Kidney glomerular epithelial cell (primary cell): ENCODE data around the gene LACTB.
A peak's percentile ranks its signal among the peaks of the same experiment; 100 is the strongest.

ENCODE experiments used
- DNase-seq: peaks from one replicate; lab custom pipeline; 2025; lab: John Stamatoyannopoulos, UW

Gene LACTB, protein sequence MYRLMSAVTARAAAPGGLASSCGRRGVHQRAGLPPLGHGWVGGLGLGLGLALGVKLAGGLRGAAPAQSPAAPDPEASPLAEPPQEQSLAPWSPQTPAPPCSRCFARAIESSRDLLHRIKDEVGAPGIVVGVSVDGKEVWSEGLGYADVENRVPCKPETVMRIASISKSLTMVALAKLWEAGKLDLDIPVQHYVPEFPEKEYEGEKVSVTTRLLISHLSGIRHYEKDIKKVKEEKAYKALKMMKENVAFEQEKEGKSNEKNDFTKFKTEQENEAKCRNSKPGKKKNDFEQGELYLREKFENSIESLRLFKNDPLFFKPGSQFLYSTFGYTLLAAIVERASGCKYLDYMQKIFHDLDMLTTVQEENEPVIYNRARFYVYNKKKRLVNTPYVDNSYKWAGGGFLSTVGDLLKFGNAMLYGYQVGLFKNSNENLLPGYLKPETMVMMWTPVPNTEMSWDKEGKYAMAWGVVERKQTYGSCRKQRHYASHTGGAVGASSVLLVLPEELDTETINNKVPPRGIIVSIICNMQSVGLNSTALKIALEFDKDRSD

DNA sequence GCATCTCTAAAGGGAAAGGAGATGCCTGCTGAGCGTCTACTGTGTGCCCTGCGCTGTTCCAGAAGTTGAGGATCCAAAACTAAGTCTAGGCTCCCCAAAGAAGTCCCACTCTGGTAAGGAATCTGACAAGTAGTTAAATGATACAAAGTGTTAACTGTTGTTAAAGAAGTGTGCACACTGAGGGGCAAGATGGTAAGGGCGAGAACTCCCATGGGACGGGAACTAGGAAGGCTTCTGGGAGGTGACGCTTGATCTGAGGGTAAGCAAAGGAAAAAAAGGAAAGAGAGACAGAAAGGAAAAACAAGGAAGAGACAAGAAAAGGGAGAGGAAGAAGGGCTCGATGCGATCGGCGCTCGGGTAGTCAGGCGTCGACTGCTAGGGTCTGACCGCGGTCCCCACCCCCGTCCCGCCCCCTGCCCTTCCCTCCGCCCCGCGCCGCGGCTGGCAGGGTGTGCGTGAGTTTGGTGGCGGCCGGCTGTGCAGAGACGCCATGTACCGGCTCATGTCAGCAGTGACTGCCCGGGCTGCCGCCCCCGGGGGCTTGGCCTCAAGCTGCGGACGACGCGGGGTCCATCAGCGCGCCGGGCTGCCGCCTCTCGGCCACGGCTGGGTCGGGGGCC lies at the start of gene LACTB:
Gene LACTB, plus strand, starts transcription at position 480 of the 620 bp plus-strand sequence. Its CDS starts 11 bp downstream, at position 491.
- DNase-seq: peak; percentile 86

DNA sequence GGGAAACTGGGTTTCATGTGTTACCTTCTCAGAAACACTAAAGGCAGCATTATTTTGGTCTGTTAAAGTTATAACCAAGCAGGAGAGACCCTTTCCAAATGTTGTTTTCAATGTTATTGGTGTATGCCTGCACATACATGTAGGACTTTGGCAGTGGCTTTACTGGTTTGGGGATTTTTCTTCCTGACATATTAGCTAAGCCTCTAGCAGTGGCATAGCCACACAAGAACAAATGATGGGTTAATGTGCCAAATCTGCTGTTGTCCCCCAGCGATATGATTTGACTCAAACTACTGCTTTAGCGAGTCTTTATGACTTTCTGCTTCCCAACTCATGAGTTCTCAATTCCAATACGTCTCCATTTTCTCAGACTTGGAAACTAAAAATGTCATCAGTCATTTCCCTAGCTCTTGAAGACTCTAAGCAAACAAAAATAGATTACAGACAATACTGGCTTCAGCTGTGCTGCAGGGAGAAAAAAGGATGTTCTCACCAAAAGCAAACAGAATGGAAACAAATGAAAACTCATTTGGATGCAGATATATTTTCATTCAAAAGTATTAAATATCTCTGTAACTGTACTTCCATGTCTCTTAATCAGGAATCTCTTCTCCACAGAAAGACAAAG lies 49.5 kb upstream of the LACTB start:
- no peak for DNase-seq

DNA sequence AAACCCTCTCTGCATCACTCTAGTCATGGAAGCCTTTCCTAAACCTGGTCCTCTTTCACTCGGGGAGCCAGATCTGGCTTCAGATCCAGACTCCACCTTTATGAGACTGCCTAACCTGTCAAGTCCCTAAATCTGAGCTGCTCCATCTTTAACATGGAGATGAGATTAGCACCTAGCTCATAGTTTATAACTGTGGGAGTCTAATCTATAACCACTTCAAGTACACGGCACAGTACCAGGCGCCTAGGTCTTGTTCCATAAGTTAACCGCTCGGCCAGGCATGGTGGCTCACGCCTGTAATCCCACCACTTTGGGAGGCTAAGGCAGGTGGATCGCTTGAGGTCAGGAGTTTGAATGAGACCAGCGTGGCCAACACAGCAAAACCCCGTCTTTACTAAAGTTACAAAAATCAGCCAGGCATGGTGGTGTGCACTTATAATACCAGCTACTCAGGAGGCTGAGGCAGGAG lies 48.8 kb upstream of the LACTB start:
- DNase-seq: peak; percentile 51

DNA sequence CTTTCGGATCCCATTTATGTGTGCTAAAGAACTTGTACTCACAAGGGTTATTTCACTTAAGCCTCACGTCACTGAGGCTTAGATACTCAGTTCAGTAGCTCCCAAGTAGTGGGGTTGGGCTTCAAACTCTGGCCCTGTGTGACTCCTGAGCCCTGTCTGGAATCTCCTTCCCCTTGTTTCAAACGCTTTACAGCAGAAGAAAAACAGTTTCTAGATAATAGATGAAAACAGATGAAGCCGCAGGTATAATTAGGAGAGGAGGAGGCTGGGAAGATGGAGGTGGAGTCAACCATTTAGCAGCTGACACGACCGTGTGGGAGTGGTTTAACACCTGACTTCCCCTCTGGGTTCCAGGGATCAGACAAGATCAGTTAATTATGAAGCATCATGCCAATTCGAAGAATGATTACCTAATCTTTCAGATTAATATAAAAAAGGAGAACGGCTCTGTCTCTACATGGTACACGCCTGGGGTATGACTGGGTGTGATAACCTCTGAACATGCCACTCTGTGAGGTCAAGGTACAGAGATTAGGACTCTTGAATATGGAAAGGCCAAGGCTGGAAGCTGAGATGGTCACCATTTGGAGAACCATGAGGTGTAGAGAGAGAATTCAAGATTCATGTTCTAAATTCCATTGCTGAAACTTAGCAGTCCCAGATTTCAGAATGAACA lies 48.0 kb upstream of the LACTB start:
- peak; percentile 90 for DNase-seq

DNA sequence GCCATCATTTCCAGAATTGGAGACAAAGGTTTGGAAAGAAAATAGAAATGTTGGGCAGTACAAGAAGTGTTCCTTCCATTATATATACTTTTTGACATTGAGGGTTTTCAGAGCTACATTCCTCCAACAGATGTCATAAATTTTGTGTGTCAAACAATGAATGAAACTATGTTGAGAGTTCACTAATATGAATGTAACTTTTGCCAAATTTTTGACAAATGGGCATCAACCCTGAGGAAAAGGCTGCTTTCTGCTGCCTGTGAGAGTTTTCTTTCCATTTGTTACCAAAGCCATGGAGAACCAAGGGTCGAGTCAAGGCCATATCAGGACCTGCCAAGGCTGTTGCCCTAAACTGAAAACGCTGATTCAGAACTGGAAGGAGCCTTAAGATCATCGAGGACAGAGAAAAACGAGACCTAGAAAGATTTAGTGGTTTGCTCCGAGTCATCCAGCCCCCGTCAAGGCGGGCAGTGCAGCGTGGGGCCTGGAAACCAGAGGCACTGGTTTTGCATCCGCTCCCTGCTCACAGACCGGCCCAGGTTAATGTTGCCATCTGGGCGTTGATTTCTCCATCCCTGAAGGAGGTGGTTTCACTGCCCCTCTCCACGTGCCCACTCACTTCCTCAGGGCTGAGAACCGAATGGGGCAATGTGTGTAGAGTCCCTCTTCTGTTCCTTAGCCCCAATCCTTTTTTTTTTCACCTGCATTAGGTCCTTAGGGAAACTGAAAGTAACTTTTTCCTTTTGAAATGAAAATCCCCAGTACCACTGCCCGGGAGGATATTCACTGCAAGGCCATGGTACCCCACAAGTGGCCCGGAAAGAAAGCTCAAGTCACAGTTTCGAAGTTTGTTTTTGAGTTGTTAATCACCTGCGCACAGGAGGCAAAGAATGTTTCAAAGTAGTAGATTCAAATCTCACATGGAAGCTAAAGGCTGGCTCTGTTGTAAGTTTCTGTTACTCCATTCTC lies 46.4 kb upstream of the LACTB start:
- DNase-seq: peak; percentile 28

DNA sequence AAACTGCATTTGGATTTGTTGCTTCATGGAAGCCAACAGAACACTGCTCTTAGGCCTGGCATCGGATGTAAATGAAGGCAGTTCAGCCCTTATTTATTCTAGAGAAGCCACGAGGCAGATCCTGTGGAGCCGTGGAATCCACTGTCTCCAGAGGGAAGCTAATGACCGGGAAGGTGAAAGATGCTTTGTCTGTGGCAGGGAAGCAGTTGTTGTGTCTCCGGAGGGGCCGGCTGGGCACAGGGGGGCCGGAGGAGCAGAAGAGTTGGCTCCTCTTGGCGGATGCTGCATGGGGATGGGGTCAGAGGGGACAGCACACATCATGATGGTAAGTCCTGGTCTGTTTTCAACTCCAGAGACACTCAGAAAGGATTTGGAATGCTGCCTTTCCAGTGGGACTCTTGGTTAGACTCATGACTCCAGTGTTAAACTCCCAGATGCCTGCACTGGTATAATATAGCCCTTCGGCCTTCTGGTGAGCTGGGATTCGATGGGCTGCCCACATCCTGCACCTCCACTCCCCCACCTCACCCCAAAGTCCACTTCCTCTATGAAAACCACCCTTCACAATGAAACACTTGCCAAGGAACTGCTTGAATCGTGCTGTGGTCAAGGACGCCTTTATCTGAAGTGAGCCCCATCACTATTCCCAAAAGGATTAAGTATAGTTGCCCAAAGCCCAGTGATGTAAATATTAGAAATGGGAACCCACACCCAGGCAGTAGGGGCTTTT lies 45.5 kb upstream of the LACTB start:
- no peak for DNase-seq

DNA sequence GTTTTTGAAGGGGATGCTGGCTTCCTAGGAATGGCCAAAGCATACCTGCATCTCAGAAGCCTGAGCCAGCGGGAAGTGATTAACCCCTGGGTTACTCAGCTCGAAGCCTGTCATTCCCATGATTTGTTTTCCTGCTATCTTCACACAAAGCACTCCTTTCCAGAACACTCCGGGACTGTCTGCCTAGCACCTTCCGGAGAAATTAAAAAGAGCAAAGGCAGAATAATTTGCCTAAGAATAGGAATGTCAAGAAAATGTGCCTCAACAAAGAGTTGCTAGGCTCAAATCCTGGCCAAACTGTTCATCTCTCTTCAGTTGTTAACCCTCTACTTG lies 45.0 kb upstream of the LACTB start:
- DNase-seq: no peak

DNA sequence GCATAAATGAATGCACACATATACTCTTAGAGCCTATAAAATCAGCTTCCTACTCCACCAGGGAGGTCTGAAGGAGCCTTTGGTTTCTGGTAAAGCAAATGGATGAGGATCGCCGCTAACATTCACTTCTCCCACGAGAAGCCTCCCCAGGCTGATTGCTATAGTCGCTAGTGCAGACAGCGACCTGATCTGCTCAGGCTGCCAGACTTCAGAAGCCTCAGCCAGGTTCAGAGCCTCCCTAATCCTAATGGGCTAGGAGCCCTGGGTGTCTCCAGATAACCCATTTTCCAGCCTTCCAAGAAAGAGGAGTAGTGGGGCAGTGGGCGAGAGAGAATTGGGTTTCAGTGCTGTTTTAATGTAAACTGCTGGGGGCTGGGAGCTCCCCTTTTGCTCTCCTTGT lies 43.7 kb upstream of the LACTB start:
- DNase-seq: no peak

DNA sequence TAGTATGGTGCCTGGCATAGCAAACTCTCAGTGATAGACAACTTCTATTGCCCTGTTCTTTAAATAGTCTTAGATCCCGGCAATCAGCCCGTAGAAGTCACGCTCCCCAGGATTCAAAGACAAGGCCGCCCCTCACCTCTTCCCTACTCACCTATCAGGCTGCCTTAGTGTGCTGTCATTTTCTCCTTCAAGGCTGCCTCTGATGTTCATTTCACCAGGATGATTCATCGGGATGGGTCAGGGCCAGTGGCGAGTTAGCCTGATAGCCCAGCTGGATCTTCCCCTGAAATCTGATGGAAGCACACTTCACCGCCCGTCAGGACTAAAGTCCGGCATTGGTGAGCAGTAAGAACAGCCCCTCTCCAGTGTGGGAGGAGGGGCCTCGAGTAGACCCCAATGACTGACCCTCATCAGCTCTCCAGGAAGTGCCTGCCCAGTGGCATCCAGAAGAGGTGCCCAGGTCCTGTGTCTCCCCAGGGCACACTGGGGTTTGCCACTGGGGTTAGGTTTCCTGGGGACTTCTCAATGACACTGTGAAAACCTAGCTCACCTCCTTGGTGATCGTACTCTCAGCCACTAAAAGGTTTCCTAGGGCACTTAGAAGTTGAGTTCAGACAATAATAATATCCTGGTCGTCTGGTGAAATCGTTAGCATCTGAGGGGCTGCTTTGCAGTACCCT lies 41.6 kb upstream of the LACTB start:
- peak; percentile 38 for DNase-seq

DNA sequence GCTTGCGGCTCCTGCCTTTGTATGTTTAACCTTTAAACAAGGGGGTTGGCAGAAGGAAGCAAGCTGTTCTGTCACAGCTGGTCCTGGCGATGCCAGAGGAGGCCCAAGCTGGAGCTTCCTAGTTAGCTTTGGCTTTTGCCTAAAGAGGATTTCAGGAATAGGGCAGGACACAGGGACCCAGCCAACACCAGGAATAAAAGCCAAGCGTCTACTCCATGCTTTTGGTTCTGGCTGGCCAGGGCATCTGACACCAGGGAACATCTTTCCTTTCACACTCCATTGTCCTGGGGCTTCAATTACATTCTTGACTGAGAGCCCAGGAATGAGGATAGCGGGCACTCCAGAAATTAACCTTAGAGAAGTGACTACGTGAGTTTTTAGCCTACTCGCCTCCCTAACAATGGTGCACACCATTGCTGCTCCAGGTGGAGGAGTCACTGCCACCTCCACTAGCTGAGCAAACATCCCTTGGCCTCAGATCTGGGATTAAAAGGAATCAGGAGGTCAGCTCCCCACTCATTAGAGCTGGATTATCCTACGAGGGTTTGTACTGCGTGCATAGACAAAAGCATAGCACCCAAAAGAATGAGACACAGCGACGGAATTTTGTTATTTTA lies 40.9 kb upstream of the LACTB start:
- DNase-seq: no peak

DNA sequence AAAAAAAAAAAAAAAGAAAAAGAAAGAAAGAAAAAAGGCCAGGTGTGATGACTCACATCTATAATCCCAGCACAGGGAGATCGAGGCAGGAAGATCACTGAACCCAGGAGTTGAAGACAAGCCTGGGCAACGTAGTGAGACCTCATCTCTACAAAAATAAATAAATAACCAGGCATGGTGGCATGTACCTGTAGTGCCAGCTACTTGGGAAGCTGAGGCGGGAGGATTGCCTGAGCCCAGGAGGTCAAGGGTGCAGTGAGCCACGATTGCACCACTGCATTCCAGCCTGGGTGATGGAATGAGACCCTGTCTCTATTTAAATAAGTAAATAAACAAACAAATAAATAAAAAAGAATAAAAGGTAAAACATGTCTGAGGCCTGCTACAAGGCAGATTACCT lies 39.3 kb upstream of the LACTB start:
- no peak for DNase-seq

DNA sequence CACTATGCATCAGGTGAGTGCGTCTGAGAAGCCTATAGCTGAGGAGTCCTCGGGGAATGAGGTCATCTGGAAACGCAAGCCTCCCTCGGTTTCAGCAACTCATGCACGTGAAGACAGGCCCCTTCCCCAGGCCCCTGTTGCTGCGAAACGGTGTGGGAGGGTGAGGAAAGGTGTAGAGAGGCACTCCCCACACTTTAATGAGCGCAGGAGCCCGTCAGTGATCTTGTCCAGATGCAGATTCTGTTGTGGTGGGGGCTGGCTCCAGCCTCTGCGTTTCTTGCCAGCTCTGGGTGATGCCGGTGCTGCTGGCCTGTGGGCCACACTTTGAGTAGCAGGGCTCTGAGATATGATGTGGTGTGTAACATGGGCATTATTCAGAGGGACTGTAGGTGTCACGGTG lies 38.6 kb upstream of the LACTB start:
- DNase-seq: no peak

DNA sequence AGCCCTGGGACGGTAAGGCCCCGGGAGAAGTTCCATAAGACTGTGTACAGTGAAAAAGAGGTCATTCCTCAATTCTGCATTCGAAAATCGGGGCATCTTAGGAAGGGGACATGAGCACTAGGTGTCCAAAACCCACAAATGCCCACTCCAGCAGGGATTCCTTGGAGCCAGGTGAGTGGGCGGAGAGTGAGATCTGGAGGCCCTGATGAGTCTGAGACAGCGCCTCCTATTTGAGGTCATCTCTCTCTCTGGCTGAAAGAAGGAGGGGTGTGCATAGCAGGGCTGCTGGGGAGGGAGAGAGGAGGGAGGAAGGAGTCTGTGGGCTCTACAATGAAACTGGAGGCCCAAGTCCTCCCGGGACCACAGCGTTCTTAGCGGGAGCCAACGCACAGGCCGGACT lies 38.1 kb upstream of the LACTB start:
- DNase-seq: no peak

DNA sequence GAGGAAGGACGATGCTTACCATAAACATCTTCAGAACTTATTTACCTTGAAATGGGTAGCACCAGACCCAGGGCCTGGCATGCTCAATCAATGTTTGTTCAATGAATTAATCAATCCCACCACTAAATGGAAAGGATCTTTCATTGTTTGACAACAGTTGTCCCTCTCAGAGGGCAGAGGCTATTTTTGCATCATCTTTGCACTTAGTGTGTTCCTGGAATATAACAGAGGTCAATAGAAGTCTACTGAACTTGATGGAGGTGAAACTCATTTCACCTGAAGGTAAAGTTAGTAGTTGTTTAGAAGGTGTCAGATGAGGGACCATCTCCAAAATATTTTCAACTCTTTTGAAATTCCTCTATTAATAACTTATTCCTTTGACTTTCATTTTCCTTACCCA lies 36.9 kb upstream of the LACTB start:
- no peak for DNase-seq

DNA sequence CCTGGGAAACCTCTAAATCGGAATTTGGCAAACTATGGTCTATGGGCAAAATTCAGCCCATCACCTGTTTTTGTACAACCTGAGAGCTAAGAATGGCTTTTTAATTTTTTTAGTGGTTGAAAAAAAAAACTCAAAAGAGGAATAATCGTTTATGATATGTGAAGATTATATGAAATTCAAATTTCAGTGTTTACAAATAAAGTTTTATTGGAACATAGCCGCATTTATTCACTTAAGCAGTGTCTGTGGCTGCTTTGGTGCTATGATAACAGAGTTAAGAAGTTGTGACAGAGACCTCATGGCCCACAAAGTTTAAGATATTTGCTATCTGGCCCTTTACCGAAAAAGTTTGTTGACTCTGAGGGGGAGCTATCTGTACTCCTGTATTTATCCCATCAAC lies 36.4 kb upstream of the LACTB start:
- DNase-seq: no peak

DNA sequence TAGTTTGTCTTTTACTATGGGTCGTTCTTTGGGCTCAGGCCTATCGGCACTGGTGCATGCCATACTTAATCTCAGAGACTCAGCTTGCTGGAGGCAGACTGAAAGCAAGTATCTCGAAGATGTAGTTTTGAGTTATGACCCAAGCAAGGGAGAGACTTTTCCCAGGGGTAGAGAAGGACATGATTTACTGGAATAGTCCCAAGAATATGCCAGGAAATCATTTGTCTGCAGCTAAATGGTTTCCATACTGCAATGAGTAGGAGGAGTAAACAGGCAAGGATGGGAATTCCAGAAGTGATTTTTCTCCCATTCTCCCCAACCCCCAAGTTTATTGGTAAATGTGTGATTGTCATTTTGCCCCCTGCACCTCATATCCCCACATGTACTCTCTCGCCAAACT lies 35.4 kb upstream of the LACTB start:
- peak; percentile 26 for DNase-seq

DNA sequence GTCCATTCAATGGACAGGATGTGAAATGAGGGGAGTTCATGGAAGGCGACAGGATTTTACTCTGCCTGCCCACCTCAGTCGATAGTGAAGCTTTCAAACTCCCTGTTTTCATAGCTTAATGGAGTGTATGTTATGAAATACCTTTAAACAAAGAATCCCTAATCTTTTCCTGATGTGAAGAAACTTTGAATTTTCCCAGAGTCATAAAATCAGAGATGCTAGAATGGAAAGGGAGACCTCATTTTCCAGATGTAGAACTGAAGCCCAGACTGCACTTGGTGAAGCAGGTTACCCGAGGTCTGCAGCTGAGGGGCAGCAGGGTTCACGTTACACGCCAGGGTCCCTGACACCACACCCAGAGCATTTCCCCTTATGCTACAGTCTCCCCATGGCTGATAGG lies 34.7 kb upstream of the LACTB start:
- no peak for DNase-seq

DNA sequence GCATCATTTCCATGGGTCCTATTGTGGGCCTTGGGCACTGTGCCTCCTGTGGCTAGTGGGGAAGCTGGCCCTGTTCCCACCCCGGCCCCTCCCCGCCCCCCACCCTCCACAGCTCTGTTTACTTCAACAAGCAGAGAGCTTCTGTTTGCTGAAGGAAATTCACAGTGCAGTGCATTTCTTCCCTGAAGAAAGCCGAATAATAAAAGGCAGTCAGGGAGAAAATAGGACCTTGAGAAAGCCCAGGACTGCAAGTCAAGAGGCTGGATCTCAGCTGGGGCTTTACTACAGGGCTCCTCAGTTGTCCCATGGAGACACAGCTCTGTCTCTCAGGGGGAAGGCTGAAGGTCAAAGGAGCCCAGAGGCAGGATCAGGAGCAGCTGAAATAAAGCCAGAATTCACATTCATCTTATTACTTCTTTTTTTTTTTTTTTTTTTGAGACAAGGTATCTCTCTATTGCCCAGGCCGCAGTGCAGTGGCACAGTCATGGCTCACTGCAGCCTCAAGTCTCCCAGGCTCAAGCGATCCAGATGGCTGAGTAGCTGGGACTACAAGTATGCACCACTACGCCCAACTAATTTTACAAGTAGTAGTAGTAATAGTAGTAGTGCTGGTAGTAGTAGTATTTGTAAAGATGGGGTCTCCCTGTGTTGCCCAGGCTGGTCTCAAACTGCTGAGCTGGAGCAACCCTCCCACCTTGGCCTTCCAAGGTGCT lies 33.0 kb upstream of the LACTB start:
- DNase-seq: no peak
